ENCODE data around the gene BRI3BP. TPM values are rescaled to one million over a fixed set of nuclear protein-coding genes. Genes with fewer than 3 reads are reported as not detected.
"Not testable (repeated sequence)": the region's sequence is repeated elsewhere in the genome, so short reads cannot be mapped to it uniquely, and the experiment has no call there.

Gene BRI3BP
- total RNA-seq, 1 experiment from 2014 or later: 8.8 TPM

- no peak for DNase-seq (ENCODE audit: low spot score)
Observed at GRCh38 chr12:125021771-125022170, 28.3 kb downstream of the BRI3BP start.

- DNase-seq (ENCODE audit: low spot score): no peak
Observed at GRCh38 chr12:125023065-125023464, 29.6 kb downstream of the BRI3BP start.

- DNase-seq (ENCODE audit: low spot score): no peak
Observed at GRCh38 chr12:125024949-125025563, 31.6 kb downstream of the BRI3BP start.

- no peak for DNase-seq (ENCODE audit: low spot score)
Observed at GRCh38 chr12:125025606-125026235, 32.3 kb downstream of the BRI3BP start.

- DNase-seq (ENCODE audit: low spot score): no peak
Observed at GRCh38 chr12:125028106-125028505, 34.7 kb downstream of the BRI3BP start.

GRCh38 chr12:125029761-125030358 lies 36.4 kb downstream of the BRI3BP start:
- DNase-seq (ENCODE audit: low spot score): no peak

- not testable (repeated sequence) for DNase-seq (ENCODE audit: low spot score)
Observed at GRCh38 chr12:125031471-125031870, 38.0 kb downstream of the BRI3BP start.

- no peak for DNase-seq (ENCODE audit: low spot score)
Observed at GRCh38 chr12:125032466-125033152, 39.2 kb downstream of the BRI3BP start.

GRCh38 chr12:125033288-125033687 lies 39.8 kb downstream of the BRI3BP start:
- no peak for DNase-seq (ENCODE audit: low spot score)

GRCh38 chr12:125038976-125039625 lies 45.7 kb downstream of the BRI3BP start:
- DNase-seq (ENCODE audit: low spot score): no peak

- no peak for DNase-seq (ENCODE audit: low spot score)
Observed at GRCh38 chr12:125049093-125049458, 55.6 kb downstream of the BRI3BP start.

- DNase-seq (ENCODE audit: low spot score): no peak
Observed at GRCh38 chr12:125050446-125050845, 57.0 kb downstream of the BRI3BP start.

- DNase-seq (ENCODE audit: low spot score): no peak
Observed at GRCh38 chr12:125050868-125051267, 57.4 kb downstream of the BRI3BP start.

- no peak for DNase-seq (ENCODE audit: low spot score)
Observed at GRCh38 chr12:125053821-125054220, 60.4 kb downstream of the BRI3BP start.

GRCh38 chr12:125055591-125055990 lies 62.1 kb downstream of the BRI3BP start:
- DNase-seq (ENCODE audit: low spot score): no peak

GRCh38 chr12:125056306-125056705 lies 62.9 kb downstream of the BRI3BP start:
- no peak for DNase-seq (ENCODE audit: low spot score)

GRCh38 chr12:125057708-125058107 lies 64.3 kb downstream of the BRI3BP start:
- no peak for DNase-seq (ENCODE audit: low spot score)

GRCh38 chr12:125061229-125061628 lies 67.8 kb downstream of the BRI3BP start:
- no peak for DNase-seq (ENCODE audit: low spot score)

GRCh38 chr12:125063522-125063921 lies 70.1 kb downstream of the BRI3BP start:
- DNase-seq (ENCODE audit: low spot score): not testable (repeated sequence)

- no peak for DNase-seq (ENCODE audit: low spot score)
Observed at GRCh38 chr12:125064492-125064891, 71.0 kb downstream of the BRI3BP start.

- no peak for DNase-seq (ENCODE audit: low spot score)
Observed at GRCh38 chr12:125065021-125065918, 71.8 kb downstream of the BRI3BP start, which contains the start of gene AACS. Gene AACS, plus strand, starts transcription at chr12:125065435. Its CDS starts 150 bp downstream, at chr12:125065585.

All from H4 (cell line).